H9 (cell line): ENCODE results near the gene HDDC2. TPM values are rescaled to one million over a fixed set of nuclear protein-coding genes. Genes with fewer than 3 reads are reported as not detected.

Source experiments
- DNase-seq: peaks from one replicate; pipeline ENCODE4 v3.0.0-alpha.2; 2017
- H2AFZ ChIP-seq: one replicate; pipeline ENCODE4 v1.6.1; 2013; ENCODE audit warnings: mild to moderate bottlenecking, low read length, control low read depth, moderate library complexity
- H2AK5ac ChIP-seq: 2 replicates; pipeline ENCODE4 v1.6.1; 2013; ENCODE audit warnings: low read length, control low read depth, mixed read lengths; ENCODE audit not compliant: insufficient read length
- H2BK120ac ChIP-seq: one replicate; pipeline ENCODE4 v1.6.1; 2013; ENCODE audit warnings: low read depth, mild to moderate bottlenecking, low read length, control low read depth, inconsistent platforms; ENCODE audit not compliant: poor library complexity, severe bottlenecking
- H2BK12ac ChIP-seq: 2 replicates; pipeline ENCODE4 v1.6.1; 2013; ENCODE audit warnings: low read length, control low read depth, mixed read lengths, low read depth; ENCODE audit not compliant: insufficient read length
- H2BK15ac ChIP-seq: 2 replicates; pipeline ENCODE4 v1.6.1; 2013; ENCODE audit warnings: low read depth, low read length, control low read depth
- H2BK20ac ChIP-seq: one replicate; pipeline ENCODE4 v1.6.1; 2013; ENCODE audit warnings: low read depth, mild to moderate bottlenecking, low read length, control low read depth, inconsistent platforms; ENCODE audit not compliant: poor library complexity, severe bottlenecking
- H2BK5ac ChIP-seq: 2 replicates; pipeline ENCODE4 v1.6.1; 2013; ENCODE audit warnings: low read length, control low read depth, mixed read lengths; ENCODE audit not compliant: insufficient read length
- H3K14ac ChIP-seq: 2 replicates; pipeline ENCODE4 v1.6.1; 2013; ENCODE audit warnings: low read length, control low read depth; ENCODE audit not compliant: insufficient read depth
- H3K18ac ChIP-seq: 2 replicates; pipeline ENCODE4 v1.6.1; 2013; ENCODE audit warnings: low read depth, mild to moderate bottlenecking, mixed read lengths, low read length, control low read depth; ENCODE audit not compliant: insufficient read length
- H3K23ac ChIP-seq: 2 replicates; pipeline ENCODE4 v1.6.1; 2013; ENCODE audit warnings: low read length, control low read depth, mixed read lengths, low read depth; ENCODE audit not compliant: insufficient read length
- H3K23me2 ChIP-seq: 2 replicates; pipeline ENCODE4 v1.6.1; 2013; ENCODE audit warnings: low read depth, mild to moderate bottlenecking, mixed read lengths, low read length, control low read depth; ENCODE audit not compliant: insufficient read length, poor library complexity, severe bottlenecking
- H3K27ac ChIP-seq: 2 replicates; pipeline ENCODE4 v1.5.1; 2013; ENCODE audit warnings: low read length, control low read depth, mixed read lengths, low read depth; ENCODE audit not compliant: insufficient read length
- H3K27me3 ChIP-seq: 2 replicates; pipeline ENCODE4 v1.6.1; 2013; ENCODE audit warnings: low read length, control low read depth, inconsistent platforms; ENCODE audit not compliant: insufficient read depth
- H3K4ac ChIP-seq: 2 replicates; pipeline ENCODE4 v1.6.1; 2013; ENCODE audit warnings: low read depth, mild to moderate bottlenecking, control low read depth, inconsistent platforms, low read length, moderate library complexity
- H3K4me1 ChIP-seq: 2 replicates; pipeline ENCODE4 v1.6.1; 2013; ENCODE audit warnings: low read length, control low read depth, inconsistent platforms; ENCODE audit not compliant: insufficient read depth
- H3K4me2 ChIP-seq: 2 replicates; pipeline ENCODE4 v1.6.1; 2013; ENCODE audit warnings: low read length, control low read depth, mixed read lengths; ENCODE audit not compliant: insufficient read length, insufficient read depth
- H3K56ac ChIP-seq: 2 replicates; pipeline ENCODE4 v1.6.1; 2013; ENCODE audit warnings: low read depth, mild to moderate bottlenecking, mixed read lengths, low read length, control low read depth; ENCODE audit not compliant: insufficient read length
- H3K79me1 ChIP-seq: 2 replicates; pipeline ENCODE4 v1.6.1; 2013; ENCODE audit warnings: low read depth, mild to moderate bottlenecking, moderate library complexity, low read length, control low read depth, inconsistent platforms; ENCODE audit not compliant: insufficient read depth, poor library complexity, severe bottlenecking
- H3K79me2 ChIP-seq: 2 replicates; pipeline ENCODE4 v1.6.1; 2013; ENCODE audit warnings: low read length, control low read depth, inconsistent platforms; ENCODE audit not compliant: insufficient read depth
- H3K9ac ChIP-seq: 2 replicates; pipeline ENCODE4 v1.6.1; 2013; ENCODE audit warnings: low read length, control low read depth, mixed read lengths; ENCODE audit not compliant: insufficient read length; ENCODE audit errors: extremely low read depth
- H3K9me3 ChIP-seq: one replicate; pipeline ENCODE4 v1.6.1; 2013; ENCODE audit warnings: low read depth, low read length, inconsistent platforms; ENCODE audit not compliant: control insufficient read depth
- H3T11ph ChIP-seq: one replicate; pipeline ENCODE4 v1.6.1; 2013; ENCODE audit warnings: mild to moderate bottlenecking, low read length, control low read depth, inconsistent platforms
- H4K20me1 ChIP-seq: one replicate; pipeline ENCODE4 v1.6.1; 2013; ENCODE audit not compliant: control insufficient read depth, insufficient read length, insufficient read depth
- H4K5ac ChIP-seq: 2 replicates; pipeline ENCODE4 v1.6.1; 2013; ENCODE audit warnings: low read depth, mild to moderate bottlenecking, mixed read lengths, low read length, control low read depth; ENCODE audit not compliant: insufficient read length
- H4K8ac ChIP-seq: replicated peaks from 2 replicates; pipeline ENCODE4 v1.6.1; 2013; ENCODE audit warnings: low read length, control low read depth, mixed read lengths, low read depth; ENCODE audit not compliant: insufficient read length
- H4K91ac ChIP-seq: 2 replicates; pipeline ENCODE4 v1.6.1; 2013; ENCODE audit warnings: low read depth, mild to moderate bottlenecking, moderate library complexity, mixed read lengths, low read length, control low read depth; ENCODE audit not compliant: insufficient read length
- H3K27ac Mint-ChIP-seq, 3 experiments: 2 replicates in 2 of 3; 3 replicates in 1 of 3; pipeline ENCODE4 v1.8.0; 2020 to 2021; ENCODE audit warnings: mixed read lengths in 3 of 3, mild to moderate bottlenecking in 1 of 3, moderate library complexity in 1 of 3
- H3K27me3 Mint-ChIP-seq: 2 replicates; pipeline ENCODE4 v1.8.0; 2021; ENCODE audit warnings: low read depth, mild to moderate bottlenecking, moderate library complexity, mixed read lengths
- H3K36me3 Mint-ChIP-seq, 3 experiments: 2 replicates in 2 of 3; 3 replicates in 1 of 3; pipeline ENCODE4 v1.8.0; 2020 to 2021; ENCODE audit warnings: low read depth in 3 of 3, mixed read lengths in 3 of 3; ENCODE audit not compliant: insufficient read depth in 1 of 3
- H3K4me1 Mint-ChIP-seq, 2 experiments: 2 replicates each; pipeline ENCODE4 v1.8.0; 2020; ENCODE audit warnings: mixed read lengths in 2 of 2
- H3K4me3 Mint-ChIP-seq, 2 experiments: 2 replicates in 1 of 2; 3 replicates in 1 of 2; pipeline ENCODE4 v1.8.0; 2020 to 2021; ENCODE audit warnings: mild to moderate bottlenecking in 2 of 2, mixed read lengths in 2 of 2, moderate library complexity in 1 of 2
- H3K9me3 Mint-ChIP-seq, 2 experiments: 2 replicates in 1 of 2; 3 replicates in 1 of 2; pipeline ENCODE4 v1.8.0; 2020; ENCODE audit warnings: mild to moderate bottlenecking in 2 of 2, mixed read lengths in 2 of 2, moderate library complexity in 1 of 2
- CTCF ChIP-seq: fragments of 200-600 bp; sonication (generic); conservative IDR thresholded peaks from 3 replicates; pipeline ENCODE4 v1.8.0; 2021; ENCODE audit warnings: antibody characterized with exemption, mild to moderate bottlenecking
- WGBS: extraction: QIAGEN DNeasy Blood & Tissue Kit; methylation state at CpG from one replicate; pipeline ENCODE4 v1.1.7; 2013; ENCODE audit warnings: missing lambda C conversion rate, low lambda C conversion rate, mixed read lengths; ENCODE audit not compliant: insufficient read length; ENCODE audit errors: extremely low coverage; 5-methylcytosine and 5-hydroxymethylcytosine counted together
- total RNA-seq: library from RNA; stranded (reverse); gene quantifications from 2 replicates; pipeline ENCODE4 v1.2.1, GENCODE V29; 2021

The HDDC2 gene
- total RNA-seq, 1 experiment from 2014 or later = 77.8 TPM

- H3K9ac ChIP-seq = no peak overlapping the region
- no peak overlapping the region for H2BK5ac ChIP-seq
- no peak overlapping the region for H2BK120ac ChIP-seq
- Mint-ChIP-seq H3K4me1 (peaks cover 13 to 16% of the 10 kb centered on the region in 2 experiments), H3K9me3 (peaks cover 11 to 13% of the 10 kb centered on the region in 2 experiments; a peak in 4 of 5 replicates), H3K27me3 (no peaks in the 10 kb centered on the region), H3K4me3 (no peak overlapping the region), H3K27ac (no peak overlapping the region), H3K36me3 (peaks cover 2 to 14% (median 3%) of the 10 kb centered on the region in 3 experiments; a peak in 4 of 7 replicates)
- no peaks in the 10 kb centered on the region for H3K79me2 ChIP-seq
- no peak overlapping the region for H4K5ac ChIP-seq
- no peak overlapping the region for H2BK20ac ChIP-seq
- no peak overlapping the region for H3K56ac ChIP-seq
- H3K14ac ChIP-seq = no peak overlapping the region
- H3K4me1 ChIP-seq = no peaks in the 10 kb centered on the region; the same call in 1 of the 2 replicates
- no peak overlapping the region for H3K18ac ChIP-seq
- no peak overlapping the region for H3K23ac ChIP-seq
- no peak overlapping the region for H3T11ph ChIP-seq
- no peaks in the 10 kb centered on the region for H3K27me3 ChIP-seq
- H3K27ac ChIP-seq = no peak overlapping the region
- no peaks in the 10 kb centered on the region for H3K79me1 ChIP-seq
- no peak overlapping the region for H3K4me2 ChIP-seq
- H2BK15ac ChIP-seq = no peak overlapping the region
- H4K91ac ChIP-seq = no peak overlapping the region
- H3K9me3 ChIP-seq = no peaks in the 10 kb centered on the region
- no peak overlapping the region for H2BK12ac ChIP-seq
- no peak overlapping the region for H3K4ac ChIP-seq
- no peak overlapping the region for H2AFZ ChIP-seq
- no peak for TF ChIP-seq CTCF
- no peak for DNase-seq
- H4K20me1 ChIP-seq = no peaks in the 10 kb centered on the region
- no CpG with 5 or more reads among the region's 4 CpGs for WGBS
- H3K23me2 ChIP-seq = no peaks in the 10 kb centered on the region
- H2AK5ac ChIP-seq = no peak overlapping the region
- H4K8ac ChIP-seq = no peak overlapping the region
Measured at GRCh38 chr6:125245109-125245508, 56.7 kb downstream of the HDDC2 start.
